HG03175 (cell line): Measurements from ENCODE around the gene SCGB1C1.
"Not testable (repeated sequence)": the region's sequence is repeated elsewhere in the genome, so short reads cannot be mapped to it uniquely, and the experiment has no call there.

Experiments
- ATAC-seq: cut with Tn5 transposase; IDR thresholded peaks from one replicate; pipeline ENCODE4 v1.9.1; 2021; ENCODE audit warnings: mild to moderate bottlenecking, moderate library complexity; ENCODE audit not compliant: unreplicated experiment

The SCGB1C1 gene

GRCh38 chr11:236774-237767, 44.2 kb downstream of the SCGB1C1 start, which contains the start of gene PSMD13:
Gene PSMD13, plus strand, starts transcription at chr11:236976. Its CDS starts 74 bp downstream, at chr11:237050.
- peak; percentile 81 for ATAC-seq

GRCh38 chr11:238346-238745, 45.5 kb downstream of the SCGB1C1 start:
- not testable (repeated sequence) for ATAC-seq

- no peak for ATAC-seq
Observed at GRCh38 chr11:240315-240714, 47.4 kb downstream of the SCGB1C1 start.

- no peak for ATAC-seq
Observed at GRCh38 chr11:241634-242033, 48.8 kb downstream of the SCGB1C1 start.
